Activated CD8-positive, alpha-beta T cell treated with anti-CD3 and anti-CD28 coated beads for 36 hours (primary cell): Measurements from ENCODE around the gene PIBF1. TPM values are rescaled to one million over a fixed set of nuclear protein-coding genes. Genes with fewer than 3 reads are reported as not detected.

Source experiments
- ATAC-seq: fragments of 200-7000 bp; cut with Tn5 transposase; one replicate; pipeline ENCODE4 v1.10.0; 2021; ENCODE audit warnings: mild to moderate bottlenecking, moderate library complexity
- CTCF ChIA-PET: fragments of 350-600 bp; sonication (Branson Sonifier 250); formaldehyde crosslinking; loops from one replicate; lab custom pipeline; 2021; ENCODE audit warnings: antibody characterized with exemption; lab: Charles Lee
- POLR2A ChIA-PET: fragments of 350-600 bp; sonication (Branson Sonifier 250); formaldehyde crosslinking; loops from one replicate; lab custom pipeline; 2021; ENCODE audit warnings: antibody characterized with exemption; lab: Charles Lee
- DNase-seq: peaks from one replicate; pipeline ENCODE4 v3.0.0-alpha.2; 2020
- H3K27ac Mint-ChIP-seq: one replicate; pipeline ENCODE4 v1.8.0; 2021; ENCODE audit warnings: mild to moderate bottlenecking, mixed read lengths
- H3K27me3 Mint-ChIP-seq: one replicate; pipeline ENCODE4 v1.8.0; 2021; ENCODE audit warnings: mixed read lengths
- H3K36me3 Mint-ChIP-seq: one replicate; pipeline ENCODE4 v1.8.0; 2021; ENCODE audit warnings: low read depth, mixed read lengths
- H3K4me1 Mint-ChIP-seq: one replicate; pipeline ENCODE4 v1.8.0; 2021; ENCODE audit warnings: low read depth, mixed read lengths
- H3K4me3 Mint-ChIP-seq: one replicate; pipeline ENCODE4 v1.8.0; 2021; ENCODE audit warnings: mild to moderate bottlenecking, moderate library complexity, mixed read lengths
- H3K9me3 Mint-ChIP-seq: one replicate; pipeline ENCODE4 v1.8.0; 2021; ENCODE audit warnings: mixed read lengths
- intact Hi-C: fragments of 100-400 bp; cut with micrococcal nuclease; formaldehyde crosslinking; loops from one replicate; pipeline ENCODE4 v1.10.0; 2022
- total RNA-seq, 2 experiments: library from RNA; stranded (reverse); gene quantifications; one replicate each; pipeline ENCODE4 v1.2.3, GENCODE V29; 2021
- TF ChIP-seq, protein P1 (sequence below): fragments of 200-600 bp; IDR thresholded peaks from one replicate; pipeline ENCODE4 v1.8.0; 2022; ENCODE audit warnings: antibody characterized with exemption, mild to moderate bottlenecking

Gene PIBF1
- total RNA-seq, 2 experiments from 2014 or later = 26.2 to 29.7 TPM

DNA sequence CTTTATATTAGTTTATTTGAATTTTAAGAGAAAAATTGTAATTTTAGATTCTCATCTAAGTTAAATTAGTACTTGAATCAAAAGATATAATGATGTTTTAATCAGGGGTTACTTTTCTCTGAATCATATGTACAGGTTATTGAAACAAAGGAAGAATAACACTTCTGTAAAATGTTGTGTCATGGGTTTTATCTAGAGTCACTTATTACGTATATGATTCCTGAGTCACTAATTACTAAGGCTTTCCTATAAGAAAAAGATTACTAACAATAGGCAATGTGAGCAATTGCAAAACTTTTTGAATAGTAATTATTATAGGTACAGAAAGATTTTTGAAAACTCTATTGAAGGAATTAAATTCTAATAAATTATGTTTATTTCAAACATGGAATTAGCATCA is 177.7 kb downstream of the PIBF1 start:
- ATAC-seq = no peak
- no peaks in the 10 kb centered on the region for H3K27me3 Mint-ChIP-seq
- H3K36me3 Mint-ChIP-seq = peaks cover 27% of the 10 kb centered on the region
- ChIA-PET POLR2A (no interaction called here), CTCF (interaction anchor here (1.1 kb wide), 1 partner anchor 108 kb away, joined by 3 read pairs; no protein-coding TSS in a partner anchor)
- intact Hi-C loops = no loop called here
- no peaks in the 10 kb centered on the region for H3K9me3 Mint-ChIP-seq
- no peak for DNase-seq
- H3K27ac Mint-ChIP-seq = no peak overlapping the region
- TF ChIP-seq, protein P1, sequence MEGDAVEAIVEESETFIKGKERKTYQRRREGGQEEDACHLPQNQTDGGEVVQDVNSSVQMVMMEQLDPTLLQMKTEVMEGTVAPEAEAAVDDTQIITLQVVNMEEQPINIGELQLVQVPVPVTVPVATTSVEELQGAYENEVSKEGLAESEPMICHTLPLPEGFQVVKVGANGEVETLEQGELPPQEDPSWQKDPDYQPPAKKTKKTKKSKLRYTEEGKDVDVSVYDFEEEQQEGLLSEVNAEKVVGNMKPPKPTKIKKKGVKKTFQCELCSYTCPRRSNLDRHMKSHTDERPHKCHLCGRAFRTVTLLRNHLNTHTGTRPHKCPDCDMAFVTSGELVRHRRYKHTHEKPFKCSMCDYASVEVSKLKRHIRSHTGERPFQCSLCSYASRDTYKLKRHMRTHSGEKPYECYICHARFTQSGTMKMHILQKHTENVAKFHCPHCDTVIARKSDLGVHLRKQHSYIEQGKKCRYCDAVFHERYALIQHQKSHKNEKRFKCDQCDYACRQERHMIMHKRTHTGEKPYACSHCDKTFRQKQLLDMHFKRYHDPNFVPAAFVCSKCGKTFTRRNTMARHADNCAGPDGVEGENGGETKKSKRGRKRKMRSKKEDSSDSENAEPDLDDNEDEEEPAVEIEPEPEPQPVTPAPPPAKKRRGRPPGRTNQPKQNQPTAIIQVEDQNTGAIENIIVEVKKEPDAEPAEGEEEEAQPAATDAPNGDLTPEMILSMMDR = no peak
- no peak overlapping the region for H3K4me3 Mint-ChIP-seq
- H3K4me1 Mint-ChIP-seq = no peaks in the 10 kb centered on the region

DNA sequence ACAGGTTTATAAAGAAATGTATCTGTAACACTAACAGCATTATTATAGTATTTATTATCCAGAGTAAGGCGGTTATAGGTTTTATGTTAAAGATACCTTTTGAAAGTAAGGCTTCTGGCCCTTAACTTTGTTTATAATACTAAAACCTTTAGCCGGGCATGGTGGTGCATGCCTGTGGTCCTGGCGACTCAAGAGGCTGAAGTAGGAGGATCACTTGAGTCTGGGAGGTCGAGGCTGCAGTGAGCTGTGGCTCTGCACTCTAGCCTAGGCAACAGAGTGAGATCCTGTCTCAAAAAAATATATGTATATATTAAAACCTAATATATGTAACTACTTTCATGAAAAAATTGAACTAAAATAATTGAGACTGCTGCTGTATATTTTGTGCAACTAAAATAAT is 178.2 kb downstream of the PIBF1 start:
- H3K4me3 Mint-ChIP-seq = no peak overlapping the region
- H3K36me3 Mint-ChIP-seq = peaks cover 27% of the 10 kb centered on the region
- no peaks in the 10 kb centered on the region for H3K9me3 Mint-ChIP-seq
- ATAC-seq (no peak), DNase-seq (no peak)
- TF ChIP-seq, protein P1 = no peak
- intact Hi-C loops = no loop called here
- no peaks in the 10 kb centered on the region for H3K27me3 Mint-ChIP-seq
- POLR2A ChIA-PET = interaction anchor here (0.9 kb wide), 1 partner anchor 116 kb away, joined by 3 read pairs; no protein-coding TSS in a partner anchor
- CTCF ChIA-PET = interaction anchor here (1.1 kb wide), 1 partner anchor 109 kb away, joined by 3 read pairs; no protein-coding TSS in a partner anchor
- no peak overlapping the region for H3K27ac Mint-ChIP-seq
- no peaks in the 10 kb centered on the region for H3K4me1 Mint-ChIP-seq

DNA sequence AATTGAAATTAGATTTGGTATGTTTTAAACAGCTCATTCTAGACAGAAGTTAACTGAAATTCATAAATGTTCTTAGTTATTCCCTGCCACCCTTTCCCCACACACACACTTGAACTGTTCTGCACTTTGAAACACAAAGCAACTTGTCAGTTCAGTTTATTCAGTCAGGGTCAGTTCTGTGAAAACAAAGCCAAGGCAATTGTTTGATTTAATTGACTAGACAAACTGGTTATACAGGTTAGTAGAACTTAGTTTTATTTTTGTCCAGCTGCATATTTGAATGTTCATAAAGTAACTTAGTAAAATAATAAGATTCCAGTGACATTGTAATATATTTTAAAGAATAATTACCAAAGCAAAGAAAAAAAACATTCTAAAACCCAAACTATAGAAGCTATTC is 178.6 kb downstream of the PIBF1 start:
- ATAC-seq (no peak), DNase-seq (no peak)
- TF ChIP-seq, protein P1 = no peak
- H3K36me3 Mint-ChIP-seq = peaks cover 27% of the 10 kb centered on the region
- no peak overlapping the region for H3K4me3 Mint-ChIP-seq
- no peaks in the 10 kb centered on the region for H3K27me3 Mint-ChIP-seq
- no peaks in the 10 kb centered on the region for H3K4me1 Mint-ChIP-seq
- no peak overlapping the region for H3K27ac Mint-ChIP-seq
- CTCF ChIA-PET = interaction anchor here (1.1 kb wide), 1 partner anchor 109 kb away, joined by 3 read pairs; no protein-coding TSS in a partner anchor
- POLR2A ChIA-PET = interaction anchor here (0.9 kb wide), 1 partner anchor 116 kb away, joined by 3 read pairs; no protein-coding TSS in a partner anchor
- no peaks in the 10 kb centered on the region for H3K9me3 Mint-ChIP-seq
- intact Hi-C loops = no loop called here

DNA sequence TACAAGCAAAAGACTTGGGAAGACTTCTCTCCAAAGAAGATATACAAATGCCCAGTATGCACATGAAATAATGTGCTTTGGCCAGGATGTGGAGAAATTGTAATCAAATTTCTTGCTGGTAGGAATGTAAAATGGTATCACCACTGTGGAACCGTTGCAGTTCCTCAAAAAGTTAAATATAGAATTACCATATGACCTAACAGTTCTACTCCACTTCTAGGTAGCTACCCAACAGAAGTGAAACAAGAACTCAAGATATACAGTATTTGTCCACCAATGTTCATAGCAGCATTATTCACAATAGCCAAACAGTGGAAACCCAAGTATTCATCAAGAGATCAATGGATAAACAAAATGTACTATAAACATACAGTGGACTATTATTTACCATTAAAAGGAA is 181.8 kb downstream of the PIBF1 start:
- ATAC-seq (no peak), DNase-seq (no peak)
- Mint-ChIP-seq H3K27me3 (no peaks in the 10 kb centered on the region), H3K4me1 (no peaks in the 10 kb centered on the region), H3K27ac (no peak overlapping the region), H3K9me3 (no peaks in the 10 kb centered on the region), H3K36me3 (peaks cover 9% of the 10 kb centered on the region), H3K4me3 (no peak overlapping the region)
- TF ChIP-seq, protein P1 = no peak
- intact Hi-C loops = no loop called here
- ChIA-PET POLR2A (no interaction called here), CTCF (no interaction called here)

DNA sequence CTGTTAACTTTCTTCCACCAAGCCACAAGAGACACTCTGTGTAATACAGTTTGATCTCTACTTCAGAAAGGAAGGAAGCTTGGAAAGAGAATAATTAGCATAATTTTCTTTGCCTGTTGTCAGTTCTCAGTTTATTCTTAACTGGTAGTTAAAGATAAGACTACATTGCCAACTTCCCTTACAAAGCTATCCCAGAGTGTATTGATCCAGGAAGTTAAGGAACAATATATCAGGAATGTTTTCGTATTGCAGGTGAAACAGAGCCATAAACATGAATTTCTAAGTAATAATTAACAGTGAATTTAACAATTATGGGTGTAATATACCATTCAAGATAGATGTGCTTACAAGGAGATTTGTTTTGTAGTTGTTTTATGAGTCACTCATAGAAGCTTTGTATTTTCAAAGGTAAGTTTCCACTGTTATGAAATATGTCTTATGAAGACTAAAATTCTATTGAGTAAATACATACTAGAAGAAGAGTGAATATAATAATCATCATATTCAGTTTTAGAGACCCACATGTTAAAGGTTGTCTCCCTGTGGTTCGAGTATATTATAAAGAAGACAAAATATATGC is 188.5 kb downstream of the PIBF1 start:
- DNase-seq = no peak
- Mint-ChIP-seq H3K4me1 (no peaks in the 10 kb centered on the region), H3K4me3 (no peak overlapping the region), H3K36me3 (peaks cover 6% of the 10 kb centered on the region), H3K9me3 (no peaks in the 10 kb centered on the region), H3K27ac (no peak overlapping the region), H3K27me3 (no peaks in the 10 kb centered on the region)
- ChIA-PET POLR2A (no interaction called here), CTCF (no interaction called here)
- intact Hi-C loops = no loop called here
- TF ChIP-seq, protein P1 = no peak
- no peak for ATAC-seq
